GM04504 (cell line): ENCODE data around the gene GTPBP1.

Experiments
- DNase-seq: peaks from one replicate; pipeline ENCODE4 v3.0.0-alpha.2; 2012; ENCODE audit warnings: low read depth

Gene GTPBP1

DNA sequence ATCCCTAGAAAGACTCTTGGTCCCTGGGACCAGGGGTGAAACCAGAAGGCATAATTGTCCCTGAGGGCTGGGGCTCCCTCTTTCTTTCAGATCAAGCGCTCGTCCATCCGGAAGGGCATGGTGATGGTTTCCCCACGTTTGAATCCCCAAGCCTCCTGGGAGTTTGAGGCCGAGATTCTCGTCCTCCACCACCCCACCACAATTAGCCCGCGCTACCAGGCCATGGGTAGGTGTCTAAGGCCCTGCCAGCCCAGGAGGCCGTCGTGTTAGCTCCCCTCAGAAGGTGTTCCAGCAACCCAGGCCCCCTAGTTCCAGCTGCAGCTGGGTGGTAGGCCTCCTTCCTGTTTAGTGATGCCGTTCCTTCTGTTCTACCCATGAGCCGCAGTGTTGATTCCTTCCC lies 21.4 kb downstream of the GTPBP1 start:
- DNase-seq = no peak

DNA sequence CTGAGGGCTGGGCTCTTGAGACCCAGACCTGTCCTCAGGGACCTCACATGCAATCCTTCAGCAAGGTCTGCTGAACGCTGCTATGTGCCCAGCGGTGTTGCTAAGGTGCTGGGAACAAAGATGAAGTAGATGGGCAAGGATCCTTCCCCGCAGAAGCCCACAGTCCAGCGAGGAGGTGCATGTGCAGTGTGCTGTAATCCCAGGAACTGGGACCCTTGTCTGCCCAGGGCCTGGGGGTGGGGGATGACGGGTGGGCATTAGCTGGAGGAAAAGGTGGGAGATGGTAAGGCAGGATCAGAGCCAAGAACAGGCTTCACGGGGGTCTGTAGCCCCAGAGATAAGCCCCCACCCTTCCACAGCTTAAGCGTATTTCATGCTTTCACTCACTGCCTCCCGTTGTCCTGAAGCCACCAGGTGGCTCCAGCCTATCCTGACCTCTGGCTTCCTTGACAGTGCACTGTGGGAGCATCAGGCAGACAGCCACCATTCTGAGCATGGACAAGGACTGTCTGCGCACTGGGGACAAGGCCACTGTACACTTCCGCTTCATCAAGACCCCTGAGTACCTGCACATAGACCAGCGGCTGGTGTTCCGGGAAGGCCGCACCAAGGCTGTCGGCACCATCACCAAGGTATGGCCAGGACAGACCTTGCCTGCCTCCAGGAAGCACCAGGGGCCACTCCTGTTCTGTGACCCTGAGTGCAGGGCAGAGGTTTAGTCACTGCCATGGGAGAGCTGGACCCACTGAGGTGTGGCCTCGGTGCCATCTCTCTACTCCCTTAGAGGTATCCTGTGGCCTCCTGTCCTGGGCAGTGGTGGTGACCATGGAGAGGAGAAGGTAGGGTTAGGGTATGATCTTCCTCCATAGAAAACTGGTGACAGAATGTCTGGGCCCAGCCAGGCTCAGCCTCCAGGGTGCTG lies 22.0 kb downstream of the GTPBP1 start:
- no peak for DNase-seq

DNA sequence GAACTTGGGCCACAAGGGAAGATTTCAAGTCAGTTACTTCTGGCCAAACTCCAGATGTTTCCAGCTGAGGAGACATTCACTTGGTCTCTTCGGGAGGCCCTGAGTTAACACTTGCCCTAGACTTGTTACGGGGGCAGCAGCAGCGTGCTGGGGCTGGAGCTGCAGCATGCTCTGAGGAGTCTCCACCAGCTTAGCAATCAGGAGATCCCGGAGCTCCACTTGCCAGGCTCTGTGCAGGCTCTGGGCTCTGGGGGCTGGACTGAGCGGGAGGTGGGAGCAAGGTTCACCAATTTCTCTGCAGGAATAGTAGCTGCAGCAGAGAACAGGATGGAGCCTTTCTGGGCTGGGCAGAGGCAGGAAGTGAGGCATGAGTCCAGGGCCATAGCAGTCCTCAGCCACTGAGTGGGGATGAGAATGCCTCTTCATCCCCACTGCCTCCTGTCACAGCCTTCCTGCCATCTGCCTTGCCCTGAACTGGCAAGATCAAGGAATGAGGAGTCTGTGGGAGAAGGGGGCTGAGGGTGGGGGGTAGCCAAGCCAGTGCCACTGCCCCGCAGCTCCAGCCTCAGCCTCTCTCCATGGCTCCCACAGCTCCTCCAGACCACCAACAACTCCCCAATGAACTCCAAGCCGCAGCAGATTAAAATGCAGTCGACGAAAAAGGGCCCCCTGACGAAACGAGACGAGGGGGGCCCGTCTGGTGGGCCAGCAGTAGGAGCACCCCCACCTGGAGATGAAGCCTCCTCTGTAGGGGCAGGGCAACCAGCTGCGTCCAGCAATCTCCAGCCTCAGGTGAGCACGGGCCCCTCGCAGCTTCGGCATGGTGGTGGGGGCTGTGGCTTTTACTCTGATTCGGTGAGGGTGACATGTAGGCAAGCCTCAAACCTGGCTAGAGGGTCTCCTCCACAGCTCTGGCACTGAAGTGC lies 23.4 kb downstream of the GTPBP1 start:
- no peak for DNase-seq

DNA sequence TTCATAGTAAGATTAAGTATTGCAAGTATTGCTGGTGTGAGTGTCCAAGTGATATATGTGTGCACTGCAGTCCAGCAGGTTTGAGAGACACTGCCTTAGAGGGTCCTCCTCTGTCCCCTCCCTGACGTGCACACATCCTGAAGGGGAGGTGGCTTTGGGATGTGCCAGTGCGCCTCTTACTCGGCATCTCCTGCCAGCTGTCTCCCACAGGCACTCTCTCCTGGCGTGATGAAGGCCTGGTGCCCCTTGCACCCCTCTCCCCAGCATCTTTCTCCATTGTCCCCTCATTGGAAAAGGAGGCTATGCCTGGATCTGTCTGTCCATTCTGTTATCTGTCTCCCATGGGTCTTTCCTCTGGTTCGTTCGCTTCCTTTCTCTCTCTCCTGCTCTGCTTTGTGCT lies 24.2 kb downstream of the GTPBP1 start:
- no peak for DNase-seq

DNA sequence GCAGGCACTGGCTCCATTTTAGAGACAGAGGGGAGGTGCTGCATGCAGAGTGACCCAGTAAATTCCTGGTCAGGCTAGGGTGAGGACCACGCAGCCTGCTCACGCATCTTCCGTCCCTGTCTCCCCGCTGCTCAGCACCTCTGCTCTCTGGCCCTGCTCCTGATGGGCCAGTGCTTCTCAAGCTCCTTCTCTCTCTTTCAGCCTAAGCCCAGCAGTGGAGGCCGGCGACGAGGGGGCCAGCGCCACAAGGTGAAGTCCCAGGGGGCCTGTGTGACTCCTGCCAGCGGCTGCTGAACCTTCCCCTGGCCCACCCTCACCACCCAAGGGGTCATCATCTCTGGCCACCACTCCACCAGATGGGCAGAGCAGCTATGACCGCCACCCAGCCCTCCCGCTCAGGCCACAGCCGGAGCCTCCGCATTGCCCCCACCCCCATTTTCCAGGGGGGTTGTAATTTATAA lies 24.7 kb downstream of the GTPBP1 start:
- no peak for DNase-seq

DNA sequence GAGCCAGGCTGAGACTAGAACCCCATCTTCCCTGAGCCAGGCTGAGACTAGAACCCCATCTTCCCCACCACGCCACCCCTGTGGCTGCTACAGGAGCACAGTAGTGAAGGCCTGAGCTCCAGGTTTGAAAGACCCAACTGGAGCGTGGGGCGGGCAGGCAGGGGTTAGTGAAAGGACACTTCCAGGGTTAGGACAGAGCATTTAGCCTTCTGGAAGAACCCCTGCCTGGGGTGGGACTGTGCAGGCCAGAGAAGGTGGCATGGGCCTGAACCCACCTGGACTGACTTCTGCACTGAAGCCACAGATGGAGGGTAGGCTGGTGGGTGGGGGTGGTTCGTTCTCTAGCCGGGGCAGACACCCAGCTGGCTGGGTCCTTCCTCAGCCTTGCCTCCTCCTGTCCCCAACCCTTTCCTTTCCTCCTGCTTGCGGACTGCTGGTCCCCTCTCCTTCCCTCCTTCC lies 26.0 kb downstream of the GTPBP1 start:
- no peak for DNase-seq

DNA sequence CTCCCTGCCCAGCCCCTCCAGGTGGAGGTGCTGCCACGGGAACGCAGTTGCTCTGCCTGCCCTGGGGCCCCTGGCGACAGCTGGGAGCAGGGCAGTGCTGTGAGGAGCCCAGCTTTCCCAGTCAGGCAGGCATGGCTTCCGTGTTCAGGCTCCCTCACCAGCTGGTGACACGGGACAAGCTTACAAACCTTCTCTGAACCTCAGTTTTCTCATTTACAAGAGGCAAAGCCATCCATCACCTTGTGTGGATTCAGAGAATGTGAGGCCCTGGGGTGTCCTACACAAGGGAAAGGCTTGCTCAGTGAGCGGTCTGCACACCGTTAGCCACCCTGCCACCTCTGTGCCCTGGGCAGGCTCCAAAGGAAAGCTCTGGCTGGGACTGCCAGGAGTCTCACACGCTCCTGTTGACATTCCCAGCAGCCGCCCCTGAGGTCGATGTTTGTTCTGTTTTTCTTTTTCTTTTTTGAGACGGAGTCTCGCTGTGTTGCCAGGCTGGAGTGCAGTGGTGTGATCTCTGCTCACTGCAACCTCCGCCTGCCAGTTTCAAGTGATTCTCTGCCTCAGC lies 26.6 kb downstream of the GTPBP1 start:
- DNase-seq = no peak

DNA sequence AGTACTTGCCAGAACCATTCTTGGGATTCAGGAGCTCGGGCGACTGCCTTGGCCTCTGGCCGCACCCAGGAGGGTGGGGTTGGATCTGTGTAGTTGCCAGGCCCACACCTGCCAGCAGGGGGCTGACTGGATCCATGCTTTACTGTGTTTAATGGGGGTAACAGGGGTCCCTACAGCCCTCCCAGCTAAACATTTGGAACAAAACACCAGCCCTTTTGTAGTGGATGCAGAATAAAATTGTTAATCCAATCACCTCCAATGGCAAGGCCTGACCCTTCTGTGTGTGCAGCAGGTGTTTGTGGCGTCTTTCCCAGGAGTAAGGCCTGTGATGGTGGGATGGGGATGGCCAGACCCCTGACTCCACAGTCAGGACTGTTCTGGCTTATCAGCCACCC lies 27.6 kb downstream of the GTPBP1 start:
- DNase-seq = no peak

DNA sequence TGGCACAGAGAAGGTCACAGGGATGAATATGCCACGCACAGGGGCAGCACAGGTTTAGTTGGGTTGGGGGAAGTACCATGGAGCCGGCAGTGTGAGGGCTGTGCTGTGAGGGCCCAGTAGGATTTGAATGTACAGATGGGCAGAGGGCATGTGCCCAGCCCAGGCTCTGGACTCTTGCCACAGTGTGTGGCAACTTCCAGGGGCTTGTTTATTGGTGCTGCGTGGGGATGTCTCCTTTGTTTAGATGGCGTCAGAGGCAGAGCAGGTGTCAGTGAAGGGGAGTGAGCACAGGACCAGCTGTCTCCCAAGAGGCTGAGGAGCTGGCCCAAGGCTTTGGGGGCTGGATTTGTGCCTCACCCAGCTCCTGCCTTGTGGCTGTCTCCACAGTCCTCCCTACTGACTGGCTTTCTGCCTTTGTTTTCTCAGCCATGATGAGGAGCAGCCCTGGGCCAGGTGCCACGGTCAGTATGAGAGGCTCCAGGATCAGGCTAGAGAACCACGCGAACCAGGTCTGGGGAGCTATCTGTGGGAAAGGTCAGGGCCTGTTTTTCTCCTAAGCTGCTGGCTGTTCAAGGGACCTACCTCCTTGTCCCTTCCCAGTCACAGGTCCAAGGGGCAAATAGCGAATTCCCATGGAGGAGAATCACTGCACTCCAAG lies 28.1 kb downstream of the GTPBP1 start:
- DNase-seq = no peak

DNA sequence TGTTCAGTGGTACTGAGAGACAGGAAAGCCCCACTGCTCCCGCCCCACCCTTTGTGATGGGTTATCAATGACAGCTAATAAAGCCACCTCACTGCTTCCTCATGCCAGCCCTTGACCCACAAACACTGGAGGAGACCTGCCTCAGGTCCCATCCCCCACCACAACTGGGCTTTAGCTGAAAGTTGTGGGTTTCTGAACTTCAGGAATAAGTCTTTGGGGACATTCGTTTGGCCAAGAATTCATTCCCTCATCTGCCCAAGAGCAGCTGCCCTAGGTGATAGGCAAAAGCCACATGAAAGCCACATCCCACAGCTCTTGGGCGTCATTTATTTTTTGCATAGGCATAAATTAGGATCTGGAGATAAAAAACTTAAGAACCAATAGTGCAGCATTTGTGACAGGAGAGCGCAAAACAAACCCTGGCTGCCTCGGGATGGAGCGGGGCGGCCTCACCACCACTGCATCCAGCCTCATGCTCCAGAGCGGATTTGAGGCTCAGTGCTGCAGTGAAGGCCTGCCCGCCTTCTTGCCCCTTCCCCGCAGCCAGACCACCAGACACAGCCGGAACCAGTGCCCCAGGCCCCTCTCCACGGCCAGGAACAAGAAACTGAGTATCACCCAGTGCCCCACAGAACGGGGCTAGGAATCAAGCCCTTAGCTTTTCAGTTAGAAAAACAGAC lies 28.8 kb downstream of the GTPBP1 start:
- DNase-seq = no peak

DNA sequence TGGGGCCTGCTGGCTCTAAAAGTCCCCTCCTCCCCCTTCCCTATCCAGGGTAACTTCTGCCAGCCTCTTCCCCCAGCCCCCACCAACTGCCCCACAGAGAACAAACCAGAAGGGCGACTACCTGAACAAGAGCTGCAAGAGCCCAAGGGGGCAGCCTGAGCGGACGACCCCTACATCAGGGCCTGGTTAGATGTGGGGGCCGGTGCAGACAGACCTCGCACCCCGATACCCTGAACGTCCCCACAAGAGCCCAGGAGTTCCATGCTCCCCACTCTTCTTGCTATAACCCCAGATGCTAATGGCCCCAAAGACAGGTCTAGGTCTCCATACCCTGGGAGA lies 29.4 kb downstream of the GTPBP1 start:
- no peak for DNase-seq

DNA sequence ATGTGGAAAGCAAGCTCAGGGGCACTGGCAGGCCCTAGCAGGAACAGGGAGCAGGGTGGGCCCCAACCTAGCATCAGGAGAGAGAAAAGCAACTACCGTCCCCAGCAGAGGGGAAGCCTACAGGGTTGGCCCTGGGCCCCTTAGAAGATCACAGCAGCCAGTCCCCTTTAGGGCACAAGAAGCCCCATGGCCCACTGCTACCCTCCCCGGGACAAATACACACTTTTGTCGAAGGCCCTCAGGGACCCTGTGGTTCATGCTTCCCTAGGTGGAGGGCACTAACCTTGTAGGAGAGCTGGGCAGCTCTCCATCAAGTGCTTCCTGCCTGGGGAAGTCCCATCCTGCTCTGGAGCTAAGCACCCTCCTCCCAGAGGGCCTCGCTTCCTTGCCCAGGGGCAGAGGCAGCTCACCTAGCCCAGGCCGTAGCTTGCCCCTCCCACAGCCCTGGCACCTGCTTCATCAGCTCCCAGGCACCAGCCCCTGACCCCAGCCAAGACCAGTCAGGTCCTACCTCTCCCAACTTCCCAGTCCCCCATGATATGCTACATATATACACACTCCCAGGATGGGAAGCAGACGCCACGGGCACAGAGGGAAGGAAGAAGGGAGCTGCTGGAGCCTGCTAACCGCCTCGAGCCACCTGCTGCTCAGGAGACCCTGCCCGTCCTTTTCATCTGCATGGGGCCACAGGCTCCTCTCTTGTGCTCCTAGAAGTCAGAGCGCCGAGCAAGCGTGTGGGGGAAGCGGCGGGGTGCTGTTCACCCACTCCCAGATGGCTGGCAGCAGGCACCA lies 29.9 kb downstream of the GTPBP1 start:
- DNase-seq = no peak

DNA sequence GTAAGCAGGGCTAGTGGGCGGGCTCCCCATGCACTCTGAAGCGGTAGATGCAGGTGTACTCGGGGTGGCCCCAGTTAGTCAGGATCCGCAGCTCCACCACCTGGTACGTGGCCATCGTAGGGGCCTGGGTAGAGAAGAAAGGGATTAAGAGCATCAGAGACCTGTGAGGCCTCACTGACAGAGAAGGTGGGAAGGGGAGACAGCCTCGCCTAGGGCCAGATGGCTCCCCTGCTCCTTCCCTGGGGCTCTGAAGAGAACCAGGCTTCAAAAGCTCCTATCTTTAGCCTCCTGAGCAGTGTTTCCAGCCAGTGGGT lies 30.5 kb downstream of the GTPBP1 start:
- no peak for DNase-seq

DNA sequence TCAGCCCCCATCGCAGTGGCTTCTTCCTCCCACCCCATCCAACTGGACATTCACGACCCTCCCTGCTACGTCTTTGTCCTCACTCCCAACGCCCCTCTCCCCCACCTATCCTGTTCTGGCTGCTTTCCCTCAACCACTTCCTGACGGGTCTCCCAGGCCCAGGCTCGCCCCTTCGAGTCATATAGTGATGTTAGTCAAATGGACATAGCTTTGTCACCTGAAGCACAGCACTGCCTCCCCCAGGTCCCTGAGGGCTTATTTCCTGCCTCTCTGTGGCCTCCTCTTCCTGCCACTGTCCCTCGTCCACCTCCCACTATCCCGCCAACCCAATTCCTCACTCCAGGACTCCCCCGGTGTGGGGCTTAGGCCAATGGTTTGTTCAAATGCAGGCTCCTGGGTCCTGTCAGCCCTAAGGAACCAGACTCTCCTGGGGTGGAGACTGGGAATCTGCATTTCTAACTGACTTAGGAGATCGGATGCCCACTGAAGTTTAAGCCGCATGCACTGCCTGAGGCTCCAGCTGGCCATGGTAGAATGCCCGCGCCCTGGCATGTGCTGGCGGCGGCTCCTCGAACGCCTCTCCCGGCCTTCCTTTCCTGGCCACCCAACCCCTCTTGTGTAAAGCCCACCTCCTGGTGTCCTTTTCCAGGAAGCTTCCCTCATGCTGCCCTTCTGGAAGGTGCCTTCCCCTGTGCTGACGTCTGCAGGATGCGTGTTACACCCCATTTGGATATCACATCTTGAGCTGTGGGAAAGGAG lies 31.7 kb downstream of the GTPBP1 start:
- no peak for DNase-seq

DNA sequence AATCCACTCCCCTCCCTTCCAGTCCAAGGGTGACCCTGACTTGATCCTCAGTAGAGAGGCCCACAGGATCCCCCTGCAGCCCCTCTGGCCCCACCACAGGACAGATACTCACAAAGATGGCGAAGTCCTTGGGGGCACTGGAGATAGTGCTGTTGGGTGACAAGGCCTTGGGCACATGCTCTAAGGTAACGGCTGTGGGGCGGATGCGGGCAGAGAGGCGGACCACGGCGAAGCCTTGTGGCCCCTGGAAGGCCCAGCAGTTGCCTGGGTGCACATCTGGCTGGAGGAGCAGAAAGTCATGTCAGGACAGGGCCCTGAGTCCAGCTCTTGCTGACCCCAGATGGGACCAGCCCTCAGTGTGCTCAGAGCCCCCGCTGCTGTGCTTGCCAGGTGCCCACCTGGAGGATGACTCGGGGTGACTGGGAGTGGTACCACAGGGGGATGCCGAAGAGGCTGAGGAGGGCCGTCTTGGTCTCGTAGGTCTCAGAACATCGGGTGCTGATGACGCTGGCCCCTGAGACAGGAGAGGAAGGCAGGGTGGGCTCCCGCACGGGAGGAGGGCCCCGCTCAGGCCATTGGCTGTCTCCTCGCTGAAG lies 32.8 kb downstream of the GTPBP1 start:
- no peak for DNase-seq

DNA sequence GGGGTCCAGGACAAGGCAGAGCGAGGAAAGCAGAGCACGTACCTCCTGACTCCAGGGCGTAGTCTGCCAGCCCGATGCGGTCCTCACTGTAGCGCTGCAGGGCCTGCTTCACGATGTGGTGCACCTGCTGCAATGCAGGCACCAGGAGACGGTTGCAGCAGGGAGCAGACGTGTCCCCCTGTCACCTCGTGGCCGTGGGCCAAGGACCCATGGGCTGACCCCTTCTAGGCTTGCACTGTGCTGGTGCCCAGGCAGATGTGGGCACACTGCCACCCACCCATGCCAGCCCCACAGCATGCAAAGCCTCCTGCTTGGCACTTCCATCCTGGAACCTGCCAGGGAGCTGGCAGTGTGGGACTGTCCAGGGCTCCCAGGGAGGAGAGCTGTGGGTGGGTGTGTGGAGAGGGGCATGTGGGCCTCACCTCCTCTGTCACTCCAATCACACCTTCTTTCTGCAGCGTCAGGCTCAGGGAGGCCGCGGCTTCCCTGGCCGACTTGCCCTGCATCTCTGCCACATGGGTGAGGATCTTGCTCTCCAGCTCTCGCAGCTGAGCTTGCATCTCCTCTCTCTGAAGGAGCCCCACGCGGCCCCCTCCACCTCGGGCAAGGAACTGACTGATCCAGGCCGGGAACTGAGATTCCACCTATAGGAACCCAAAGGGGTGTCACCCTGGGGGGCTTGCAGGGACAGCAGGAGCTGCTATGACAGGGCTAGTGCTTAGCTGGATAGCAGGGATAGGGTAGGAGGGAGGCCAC lies 33.7 kb downstream of the GTPBP1 start:
- no peak for DNase-seq

DNA sequence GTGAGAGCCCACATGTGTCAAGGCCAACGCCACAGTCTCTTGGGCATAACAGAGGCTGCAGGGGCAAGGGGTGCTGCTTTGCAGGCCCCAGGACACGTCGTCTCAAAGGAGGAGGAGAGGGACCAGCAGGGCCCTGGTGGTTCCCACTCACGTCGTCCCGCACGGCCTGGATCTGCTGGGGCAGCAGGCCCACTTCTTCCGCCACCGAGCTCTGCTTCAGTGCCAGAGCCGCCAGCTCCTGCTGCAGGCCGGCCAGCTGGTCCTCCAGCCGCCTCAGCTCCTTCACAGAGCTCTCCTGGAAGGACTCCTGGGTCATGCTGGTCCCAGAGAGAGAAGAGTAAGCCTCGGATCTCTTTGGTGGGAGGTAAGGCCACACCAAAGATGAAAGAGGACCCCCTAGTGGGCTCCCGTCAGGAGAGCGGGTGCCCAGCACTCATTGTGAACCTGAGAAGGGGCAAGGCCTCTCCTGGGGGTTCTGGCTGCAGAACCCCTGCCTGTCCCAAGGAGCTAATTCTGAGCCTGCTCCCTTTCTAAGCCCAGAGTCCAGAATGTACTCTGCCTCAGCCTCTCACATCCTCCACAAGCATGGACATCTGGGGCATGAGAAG lies 34.5 kb downstream of the GTPBP1 start:
- no peak for DNase-seq

DNA sequence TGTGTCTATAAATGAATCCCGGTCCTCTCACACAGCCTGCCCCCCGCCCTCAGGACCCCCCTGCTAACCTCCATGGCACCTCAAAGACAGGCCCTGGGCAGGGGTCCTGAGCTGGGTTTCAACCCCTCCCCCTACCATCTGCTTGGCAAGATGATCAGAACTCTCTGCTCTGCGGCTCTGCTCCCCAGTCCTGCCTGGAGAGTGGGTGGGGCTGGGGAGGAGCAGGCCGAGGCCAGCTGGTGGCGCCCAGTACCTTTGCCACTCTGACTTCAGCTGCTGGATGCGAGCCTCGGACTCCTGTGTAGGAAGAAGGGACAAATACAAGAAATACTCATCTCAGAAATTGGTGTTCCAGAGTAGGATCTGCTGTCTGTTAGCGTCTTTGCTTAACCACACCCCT lies 35.0 kb downstream of the GTPBP1 start:
- no peak for DNase-seq

DNA sequence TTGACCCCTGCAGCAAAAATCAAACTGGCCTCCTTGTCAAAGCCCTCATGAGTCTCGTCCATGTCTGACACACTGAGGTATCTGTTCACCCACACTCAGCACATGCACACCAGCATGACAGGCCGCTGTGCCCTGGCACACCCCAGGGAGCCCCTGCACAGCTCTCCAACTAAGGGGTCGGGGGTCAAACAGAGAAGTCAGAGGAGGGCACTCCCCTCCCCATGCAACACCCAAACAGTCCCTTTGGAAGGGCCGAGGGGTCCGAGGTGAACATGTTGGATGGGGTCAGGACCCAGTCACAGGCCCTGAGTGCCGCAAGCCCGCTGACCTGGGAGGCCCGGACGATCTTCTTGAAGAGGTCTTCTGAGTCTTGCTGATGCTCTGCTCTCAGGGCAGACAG lies 35.4 kb downstream of the GTPBP1 start:
- DNase-seq = no peak
